NB4 (cell line): ENCODE data around the gene EIF3D.

Source experiments
- DNase-seq: peaks from one replicate; pipeline ENCODE4 v3.0.0; 2010; ENCODE audit warnings: low read depth
- H3K4me3 ChIP-seq: one replicate; pipeline ENCODE4 v1.5.1; 2011; ENCODE audit warnings: mild to moderate bottlenecking, low read depth, low read length, moderate library complexity
- MYC ChIP-seq: IDR thresholded peaks from 2 replicates; pipeline ENCODE4 v1.6.1; 2011; ENCODE audit warnings: low read depth, low read length
- POLR2A ChIP-seq: IDR thresholded peaks from 2 replicates; pipeline ENCODE4 v1.6.1; 2011; ENCODE audit warnings: mild to moderate bottlenecking; ENCODE audit not compliant: insufficient read length; ENCODE audit errors: extremely low read depth
- TF ChIP-seq, protein P1 (sequence below): IDR thresholded peaks from 2 replicates; pipeline ENCODE4 v1.6.1; 2011; ENCODE audit warnings: low read depth, low read length
- TF ChIP-seq, protein P2 (sequence below): IDR thresholded peaks from one replicate; pipeline ENCODE4 v1.5.1; 2012; ENCODE audit warnings: low read depth, low read length

EIF3D gene

DNA sequence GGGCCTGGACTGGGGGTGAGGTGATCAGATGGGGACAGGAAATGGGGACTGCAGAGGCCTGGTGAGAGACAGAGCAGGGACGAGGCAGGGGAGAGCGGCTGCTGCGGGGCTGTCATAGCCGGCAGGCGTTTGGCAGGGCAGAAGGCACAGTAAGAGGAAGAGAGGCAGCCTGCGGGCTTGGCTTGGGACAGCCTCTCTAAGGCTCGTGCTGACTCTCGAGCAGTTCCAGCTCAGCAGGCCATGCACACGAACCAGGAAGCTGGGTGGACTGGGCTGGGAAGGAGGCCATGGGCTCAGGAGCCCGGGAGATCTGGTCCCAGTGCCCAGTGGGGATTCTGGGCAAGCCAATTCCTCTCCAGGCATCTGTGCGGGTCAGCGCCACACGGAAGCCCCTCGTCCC lies 19.6 kb upstream of the EIF3D start:
- TF ChIP-seq POLR2A, result no peak
- TF ChIP-seq, protein P1, sequence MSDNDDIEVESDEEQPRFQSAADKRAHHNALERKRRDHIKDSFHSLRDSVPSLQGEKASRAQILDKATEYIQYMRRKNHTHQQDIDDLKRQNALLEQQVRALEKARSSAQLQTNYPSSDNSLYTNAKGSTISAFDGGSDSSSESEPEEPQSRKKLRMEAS, result no peak
- TF ChIP-seq, protein P2, sequence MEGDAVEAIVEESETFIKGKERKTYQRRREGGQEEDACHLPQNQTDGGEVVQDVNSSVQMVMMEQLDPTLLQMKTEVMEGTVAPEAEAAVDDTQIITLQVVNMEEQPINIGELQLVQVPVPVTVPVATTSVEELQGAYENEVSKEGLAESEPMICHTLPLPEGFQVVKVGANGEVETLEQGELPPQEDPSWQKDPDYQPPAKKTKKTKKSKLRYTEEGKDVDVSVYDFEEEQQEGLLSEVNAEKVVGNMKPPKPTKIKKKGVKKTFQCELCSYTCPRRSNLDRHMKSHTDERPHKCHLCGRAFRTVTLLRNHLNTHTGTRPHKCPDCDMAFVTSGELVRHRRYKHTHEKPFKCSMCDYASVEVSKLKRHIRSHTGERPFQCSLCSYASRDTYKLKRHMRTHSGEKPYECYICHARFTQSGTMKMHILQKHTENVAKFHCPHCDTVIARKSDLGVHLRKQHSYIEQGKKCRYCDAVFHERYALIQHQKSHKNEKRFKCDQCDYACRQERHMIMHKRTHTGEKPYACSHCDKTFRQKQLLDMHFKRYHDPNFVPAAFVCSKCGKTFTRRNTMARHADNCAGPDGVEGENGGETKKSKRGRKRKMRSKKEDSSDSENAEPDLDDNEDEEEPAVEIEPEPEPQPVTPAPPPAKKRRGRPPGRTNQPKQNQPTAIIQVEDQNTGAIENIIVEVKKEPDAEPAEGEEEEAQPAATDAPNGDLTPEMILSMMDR, result no peak
- no peak for TF ChIP-seq MYC
- DNase-seq, result peak; percentile 15

DNA sequence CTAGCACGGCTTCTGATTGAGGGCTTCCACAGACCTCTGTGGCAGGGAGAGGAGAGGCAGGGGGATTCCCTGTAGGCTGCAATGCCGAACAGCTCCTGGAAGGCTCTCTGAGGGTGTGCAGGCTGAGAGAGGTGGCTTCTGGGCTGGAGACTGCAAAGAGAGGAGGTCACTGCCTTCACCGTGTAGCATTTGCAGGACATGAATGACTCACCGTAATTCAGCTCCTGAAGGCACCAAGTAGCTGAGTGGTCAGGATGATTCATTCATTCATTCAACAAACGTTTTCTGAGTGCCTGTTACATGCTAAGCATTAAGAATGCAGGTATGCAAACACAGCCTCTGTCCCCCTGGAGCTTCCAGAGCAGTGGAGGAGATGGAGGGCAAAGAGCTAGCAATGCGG lies 18.0 kb upstream of the EIF3D start:
- peak; percentile 22 for DNase-seq

More for the DNA sequence above, 19.6 kb upstream of the EIF3D start:
- no peak overlapping the region for H3K4me3 ChIP-seq

DNA sequence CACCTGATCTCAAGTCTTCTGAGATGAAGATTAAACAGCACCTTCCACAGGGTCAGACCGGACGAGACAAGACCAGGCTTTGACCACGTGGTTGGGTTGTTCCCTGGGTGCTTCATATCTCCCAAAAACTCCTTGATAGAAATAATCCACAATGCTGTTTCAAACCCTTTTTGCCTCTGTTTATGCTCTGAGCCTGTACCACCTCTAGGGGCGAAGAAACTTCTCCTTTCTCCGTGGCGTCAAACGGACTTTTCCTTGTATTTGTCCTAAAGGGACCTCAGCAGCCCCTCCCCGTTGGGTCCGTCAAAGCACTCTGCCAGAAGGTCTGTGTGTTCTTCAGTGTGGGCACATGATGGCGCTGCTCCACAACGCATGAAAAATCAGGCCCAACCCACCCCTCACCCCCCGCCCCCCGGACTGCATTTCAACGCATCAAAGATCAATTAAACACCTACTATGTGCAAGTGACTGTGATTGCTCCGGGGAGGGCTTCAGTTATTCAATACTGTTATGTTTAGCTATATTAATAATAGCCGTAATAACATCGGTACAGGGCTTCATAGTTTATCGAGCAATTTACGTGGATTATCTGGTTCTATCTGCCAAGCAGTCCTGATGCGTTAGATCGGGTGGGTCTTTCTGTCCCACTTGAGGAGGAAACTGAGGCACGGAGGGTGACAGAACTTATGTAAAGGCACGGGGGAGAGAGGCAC lies 17.3 kb upstream of the EIF3D start:
- TF ChIP-seq, protein P1, result peak; percentile 53; the same call in 1 of the 2 replicates
- TF ChIP-seq, protein P2, result peak; percentile 57
- TF ChIP-seq MYC (0 out of 2 replicates have a peak, but pooled peaks have one; percentile 18), POLR2A (no peak)
- no peak overlapping the region for H3K4me3 ChIP-seq
- peak; percentile 87 for DNase-seq

More for the DNA sequence above, 18.0 kb upstream of the EIF3D start:
- TF ChIP-seq, protein P1, result no peak
- TF ChIP-seq POLR2A, result no peak
- TF ChIP-seq, protein P2, result no peak
- no peak for TF ChIP-seq MYC
- H3K4me3 ChIP-seq, result no peak overlapping the region

DNA sequence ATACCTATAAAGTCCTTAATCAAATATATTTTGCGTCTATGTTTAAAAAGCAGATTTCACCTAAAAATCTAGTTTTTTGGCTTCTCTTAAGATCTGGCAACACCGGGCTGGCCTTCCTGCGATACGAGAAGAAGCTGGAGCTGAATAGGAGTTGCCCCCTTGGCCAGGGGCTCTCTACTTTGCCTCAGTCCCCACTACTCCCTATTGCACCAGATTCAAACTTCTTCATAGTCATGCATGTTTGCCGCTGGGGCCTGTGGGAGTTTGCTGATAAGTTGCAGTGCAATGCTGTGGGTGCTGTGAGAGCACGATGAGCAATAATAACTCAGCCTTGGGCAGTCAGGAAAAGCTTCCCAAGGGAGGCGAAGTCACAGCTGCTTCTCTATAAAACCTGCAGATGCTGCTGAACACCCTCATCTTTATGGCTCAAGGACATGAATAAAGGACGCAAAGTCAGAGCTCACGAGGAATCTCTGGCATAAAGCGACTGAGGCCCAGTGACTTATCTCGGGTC lies 15.2 kb upstream of the EIF3D start:
- TF ChIP-seq, protein P2, result no peak
- TF ChIP-seq POLR2A (no peak), MYC (no peak)
- no peak overlapping the region for H3K4me3 ChIP-seq
- DNase-seq, result peak; percentile 67

DNA sequence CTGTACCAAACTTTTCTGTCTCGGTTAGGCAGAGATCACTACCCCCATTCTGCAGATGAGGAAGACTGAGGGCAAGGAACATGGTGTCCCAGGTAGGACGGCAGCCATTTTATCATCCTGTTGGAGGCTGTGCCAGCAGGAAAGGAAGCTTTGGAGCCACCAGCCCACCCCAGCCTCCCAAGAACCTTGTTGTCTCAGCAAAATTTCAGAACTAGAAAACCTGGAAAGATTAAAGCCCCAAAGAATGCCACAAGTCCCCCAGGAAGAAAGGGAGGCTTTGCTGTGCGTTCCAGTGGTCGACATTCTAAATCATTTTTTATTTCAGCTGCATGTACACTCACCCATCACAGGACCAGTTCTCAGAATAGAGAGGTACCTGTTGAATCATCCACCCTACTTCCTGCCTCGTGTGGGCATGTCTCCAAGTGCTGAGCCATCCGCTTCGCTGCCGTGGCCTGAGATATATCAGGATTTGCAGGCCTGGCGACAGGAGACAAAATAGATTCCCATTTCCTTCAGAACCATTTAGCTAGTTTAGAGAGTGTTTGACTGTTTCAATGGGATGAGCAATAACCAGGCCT lies 13.0 kb upstream of the EIF3D start:
- TF ChIP-seq, protein P2, result no peak
- TF ChIP-seq MYC (no peak), POLR2A (no peak)
- TF ChIP-seq, protein P1, result no peak
- no peak overlapping the region for H3K4me3 ChIP-seq
- no peak for DNase-seq
